H1 (cell line): ENCODE results near the gene APP. TPM values are rescaled to one million over a fixed set of nuclear protein-coding genes. Genes with fewer than 3 reads are reported as not detected.

ENCODE experiments used
- CTCF ChIA-PET: fragments of 300-600 bp; sonication (Branson Sonifier 250); formaldehyde crosslinking; loops from one replicate; lab custom pipeline; 2021; ENCODE audit not compliant: partially characterized antibody; lab: Charles Lee
- POLR2A ChIA-PET: fragments of 300-600 bp; sonication (Branson Sonifier 250); formaldehyde crosslinking; loops from one replicate; lab custom pipeline; 2021; ENCODE audit warnings: inconsistent platforms; ENCODE audit not compliant: partially characterized antibody; lab: Charles Lee
- DNase-seq, 2 experiments: peaks; one replicate each; pipeline versions ENCODE4 v3.0.0 to v3.0.0-alpha.2; 2010 to 2022; ENCODE audit warnings: low spot score in 2 of 2, low read depth in 1 of 2, mixed read lengths in 1 of 2
- FAIRE-seq: peaks from 2 replicates; lab custom pipeline; 2011; peaks lifted over from hg19 to GRCh38; lab: Jason Lieb, UNC
- H2AFZ ChIP-seq: 2 replicates; pipeline ENCODE4 v1.8.1; 2012; ENCODE audit warnings: low read length, inconsistent platforms
- H2AK5ac ChIP-seq: 2 replicates; pipeline ENCODE4 v1.6.1; 2013; ENCODE audit warnings: low read depth, low read length
- H2BK120ac ChIP-seq: replicated peaks from 2 replicates; pipeline ENCODE3; 2013; ENCODE audit warnings: low read depth, low read length, inconsistent platforms
- H2BK12ac ChIP-seq: 2 replicates; pipeline ENCODE4 v1.6.1; 2013; ENCODE audit warnings: low read depth, low read length
- H2BK15ac ChIP-seq: 2 replicates; pipeline ENCODE4 v1.6.1; 2013; ENCODE audit warnings: low read length
- H2BK20ac ChIP-seq: 2 replicates; pipeline ENCODE4 v1.6.1; 2013; ENCODE audit warnings: low read length
- H2BK5ac ChIP-seq: 2 replicates; pipeline ENCODE4 v1.6.1; 2013; ENCODE audit warnings: low read depth, low read length
- H3K14ac ChIP-seq: 2 replicates; pipeline ENCODE4 v1.6.1; 2013; ENCODE audit warnings: inconsistent platforms; ENCODE audit not compliant: insufficient read length
- H3K18ac ChIP-seq: 2 replicates; pipeline ENCODE4 v1.6.1; 2013; ENCODE audit warnings: low read length; ENCODE audit errors: extremely low read depth
- H3K23ac ChIP-seq: 2 replicates; pipeline ENCODE4 v1.6.1; 2013; ENCODE audit warnings: inconsistent platforms; ENCODE audit not compliant: insufficient read length
- H3K23me2 ChIP-seq: 2 replicates; pipeline ENCODE4 v1.6.1; 2013; ENCODE audit warnings: low read depth, low read length
- H3K27ac ChIP-seq: 2 replicates; pipeline ENCODE4 v1.6.1; 2011; ENCODE audit warnings: low read depth, low read length, inconsistent platforms
- H3K27me3 ChIP-seq, 4 experiments: replicated peaks in 1 of 4; 1 replicate in 1 of 4; 2 replicates in 3 of 4; pipeline versions ENCODE4 v1.6.1 to v1.8.1; 2011 to 2013; ENCODE audit warnings: low read length in 3 of 4, mild to moderate bottlenecking in 3 of 4, inconsistent platforms in 2 of 4, mixed read lengths in 2 of 4, moderate library complexity in 1 of 4; ENCODE audit not compliant: control insufficient read depth in 3 of 4, insufficient read depth in 3 of 4; ENCODE audit errors: extremely low read depth in 1 of 4
- H3K36me3 ChIP-seq, 4 experiments: 2 replicates each; pipeline versions ENCODE4 v1.6.1 to v1.8.1; 2011 to 2013; ENCODE audit warnings: mild to moderate bottlenecking in 4 of 4, low read length in 3 of 4, moderate library complexity in 2 of 4, control low read depth in 1 of 4, inconsistent platforms in 1 of 4; ENCODE audit not compliant: insufficient read depth in 4 of 4, control insufficient read depth in 2 of 4
- H3K4ac ChIP-seq: replicated peaks from 2 replicates; pipeline ENCODE3; 2013; ENCODE audit warnings: low read length, low read depth, mixed read lengths, inconsistent platforms; ENCODE audit not compliant: insufficient read length
- H3K4me1 ChIP-seq, 4 experiments: replicated peaks in 1 of 4; 1 replicate in 1 of 4; 2 replicates in 3 of 4; pipeline versions ENCODE4 v1.6.1 to v1.8.1; 2011 to 2013; ENCODE audit warnings: low read length in 3 of 4, inconsistent platforms in 2 of 4, mixed read lengths in 1 of 4; ENCODE audit not compliant: insufficient read depth in 4 of 4, control insufficient read depth in 3 of 4
- H3K4me2 ChIP-seq, 2 experiments: 2 replicates each; pipeline versions ENCODE4 v1.6.1 to v1.8.1; 2011 to 2013; ENCODE audit warnings: low read depth in 2 of 2, low read length in 2 of 2, control low read depth in 1 of 2, inconsistent platforms in 1 of 2, mild to moderate bottlenecking in 1 of 2; ENCODE audit not compliant: insufficient read depth in 1 of 2
- H3K4me3 ChIP-seq, 4 experiments: fragments of 200-600, 300-600 bp in 1 of 4; sonication (generic), shearing (Covaris generic), sonication (Bioruptor Twin) in 1 of 4; 2 replicates each; pipeline versions ENCODE4 v1.5.1 to v1.8.1; 2011 to 2016; ENCODE audit warnings: low read length in 4 of 4, low read depth in 3 of 4, control low read depth in 2 of 4, inconsistent platforms in 2 of 4, mild to moderate bottlenecking in 2 of 4, mixed read lengths in 1 of 4, moderate library complexity in 1 of 4; ENCODE audit not compliant: insufficient read depth in 2 of 4; ENCODE audit errors: extremely low read depth in 1 of 4
- H3K56ac ChIP-seq: replicated peaks from 2 replicates; pipeline ENCODE3; 2013; ENCODE audit warnings: low read depth, mild to moderate bottlenecking, mixed read lengths, low read length, inconsistent platforms; ENCODE audit not compliant: insufficient read length
- H3K79me1 ChIP-seq: 2 replicates; pipeline ENCODE4 v1.6.1; 2013; ENCODE audit warnings: low read depth, low read length, control low read depth
- H3K79me2 ChIP-seq, 2 experiments: 2 replicates each; pipeline versions ENCODE4 v1.6.1 to v1.8.1; 2012 to 2013; ENCODE audit warnings: low read length in 2 of 2, mild to moderate bottlenecking in 2 of 2, inconsistent platforms in 1 of 2; ENCODE audit not compliant: insufficient read depth in 2 of 2, control insufficient read depth in 1 of 2
- H3K9ac ChIP-seq, 4 experiments: replicated peaks in 1 of 4; 1 replicate in 1 of 4; 2 replicates in 3 of 4; pipeline versions ENCODE4 v1.6.1 to v1.8.1; 2011 to 2013; ENCODE audit warnings: low read depth in 3 of 4, low read length in 3 of 4, control low read depth in 2 of 4, mild to moderate bottlenecking in 2 of 4, moderate library complexity in 2 of 4, inconsistent platforms in 1 of 4; ENCODE audit errors: extremely low read depth in 1 of 4
- H3K9me3 ChIP-seq, 2 experiments: 2 replicates each; pipeline versions ENCODE4 v1.6.1 to v1.8.1; 2012 to 2013; ENCODE audit warnings: mild to moderate bottlenecking in 2 of 2, moderate library complexity in 2 of 2, control low read depth in 1 of 2, inconsistent platforms in 1 of 2, low read depth in 1 of 2, low read length in 1 of 2, mixed read lengths in 1 of 2; ENCODE audit not compliant: insufficient read depth in 2 of 2
- H4K20me1 ChIP-seq, 2 experiments: replicated peaks in 1 of 2; 2 replicates each; pipeline versions ENCODE3 to v1.8.1; 2011 to 2013; ENCODE audit warnings: inconsistent platforms in 2 of 2, low read length in 2 of 2, mild to moderate bottlenecking in 1 of 2; ENCODE audit not compliant: insufficient read depth in 2 of 2, control insufficient read depth in 1 of 2
- H4K5ac ChIP-seq: 2 replicates; pipeline ENCODE4 v1.6.1; 2013; ENCODE audit warnings: low read length, low read depth, mixed read lengths, inconsistent platforms; ENCODE audit not compliant: insufficient read length
- H4K8ac ChIP-seq: 2 replicates; pipeline ENCODE4 v1.8.0; 2013; ENCODE audit warnings: mild to moderate bottlenecking, moderate library complexity, low read length, inconsistent platforms; ENCODE audit not compliant: insufficient read depth; ENCODE audit errors: extremely low read depth
- H4K91ac ChIP-seq: replicated peaks from 2 replicates; pipeline ENCODE3; 2013; ENCODE audit warnings: low read length, mixed read lengths, inconsistent platforms; ENCODE audit not compliant: insufficient read length
- CBX5 ChIP-seq: fragments of 300-800, 300-1000 bp; sonication (generic); IDR thresholded peaks from 2 replicates; pipeline ENCODE4 v1.7.1; 2016; ENCODE audit warnings: antibody characterized with exemption, low read length, low read depth
- JUND ChIP-seq: IDR thresholded peaks from 2 replicates; pipeline ENCODE4 v1.6.1; 2011; ENCODE audit warnings: mild to moderate bottlenecking, improper control_type of control experiment, low read length
- POLR2AphosphoS5 ChIP-seq: IDR thresholded peaks from 2 replicates; pipeline ENCODE4 v1.6.1; 2011; ENCODE audit warnings: low read depth, low read length
- TAF1 ChIP-seq: IDR thresholded peaks from 2 replicates; pipeline ENCODE4 v1.6.1; 2011; ENCODE audit warnings: mild to moderate bottlenecking, low read depth, low read length
- TBP ChIP-seq: IDR thresholded peaks from 2 replicates; pipeline ENCODE4 v1.6.1; 2011; ENCODE audit warnings: low read depth, low read length, improper control_type of control experiment
- TCF12 ChIP-seq: IDR thresholded peaks from 2 replicates; pipeline ENCODE4 v1.6.1; 2011; ENCODE audit warnings: low read depth, mild to moderate bottlenecking, low read length
- WGBS, 2 experiments: shearing (Covaris generic) in 1 of 2; methylation state at CpG; one replicate each; pipeline versions ENCODE4 v1.1.6 to v1.1.7; 2013 to 2015; ENCODE audit warnings: low lambda C conversion rate in 2 of 2, mixed read lengths in 2 of 2, inconsistent platforms in 1 of 2, low coverage in 1 of 2, missing lambda C conversion rate in 1 of 2; ENCODE audit not compliant: insufficient replicate concordance in 2 of 2, insufficient coverage in 1 of 2, insufficient read length in 1 of 2; ENCODE audit errors: extremely low coverage in 1 of 2, missing lambda C conversion rate in 1 of 2; 5-methylcytosine and 5-hydroxymethylcytosine counted together
- polyA plus RNA-seq, 7 experiments: library from polyadenylated mRNA; depleted of rRNA in 3 of 7; stranded (reverse) in 5 of 7; unstranded in 2 of 7; fragments of >200 nt in 5 of 7; fragments of 200-250 nt in 2 of 7; gene quantifications; 1 replicate in 5 of 7; 2 replicates in 1 of 7; 4 replicates in 1 of 7; pipeline versions ENCODE4 v1.2.1 to v1.2.3, GENCODE V29; 2011 to 2013; ENCODE audit warnings: missing spikeins in 2 of 7, mixed read lengths in 2 of 7
- total RNA-seq: library from RNA; stranded (reverse); fragmentation: NEBNext Ultra II Directional; extraction: Animal tissue kit (Norgen Biotek cat#: 25700); gene quantifications from 2 replicates; pipeline ENCODE4 v1.2.1, GENCODE V29; 2021

Gene APP
- total and polyA plus RNA-seq, 2 of the 8 experiments (the other 6 are each of a cell fraction or from before 2014, with no cell fraction given) = 375 to 551 TPM

GRCh38 chr21:26185446-26185845 is 14.9 kb upstream of the APP start:
- Histone ChIP-seq H3K4me3 (no peak overlapping the region), H4K91ac (no peak overlapping the region), H3K14ac (no peak overlapping the region), H3K4me2 (no peak overlapping the region), H3K9ac (no peak overlapping the region), H2BK20ac (no peak overlapping the region), H3K56ac (no peak overlapping the region)
- DNase-seq (no peak), FAIRE-seq (no peak)
- no peak for TF ChIP-seq TCF12
- no peak for TF ChIP-seq JUND
- TF ChIP-seq TAF1 = no peak
- no peak for TF ChIP-seq TBP
- no peak for TF ChIP-seq POLR2AphosphoS5
- no peak for TF ChIP-seq CBX5
- TF ChIP-seq, all 59 proteins: peak for 0
- Histone ChIP-seq H4K20me1 (no peaks in the 10 kb centered on the region), H4K8ac (no peak overlapping the region), H3K27me3 (no peaks in the 10 kb centered on the region), H2BK12ac (no peak overlapping the region), H2AFZ (no peak overlapping the region), H3K23me2 (no peaks in the 10 kb centered on the region), H3K79me1 (no peaks in the 10 kb centered on the region), H2BK120ac (no peak overlapping the region), H2AK5ac (no peak overlapping the region), H4K5ac (no peak overlapping the region), H3K4ac (no peak overlapping the region), H3K9me3 (peaks cover 5 to 12% of the 10 kb centered on the region in 2 experiments; a peak in 2 of 4 replicates), H3K4me1 (no peaks in the 10 kb centered on the region), H3K79me2 (no peaks in the 10 kb centered on the region), H3K23ac (no peak overlapping the region), H2BK15ac (no peak overlapping the region), H3K36me3 (peaks cover 0 to 3% (median 0%) of the 10 kb centered on the region in 4 experiments; a peak in 1 of 8 replicates), H3K27ac (no peak overlapping the region), H2BK5ac (no peak overlapping the region), H3K18ac (no peak overlapping the region)
- ChIA-PET POLR2A (no interaction called here), CTCF (no interaction called here)
- 89% methylated on average over 2 of the region's 2 CpGs; no CpG with 5 or more reads in 1 of the 2 experiments for WGBS, 2 experiments
